GM10266 (cell line): ENCODE measurements around the gene WDR7.
A peak's percentile ranks its signal among the peaks of the same experiment; 100 is the strongest.

Source experiments
- DNase-seq: peaks from one replicate; pipeline ENCODE4 v3.0.0; 2012; ENCODE audit errors: extremely low spot score
- CTCF ChIP-seq: IDR thresholded peaks from 2 replicates; pipeline ENCODE4 v1.5.1; 2012; ENCODE audit warnings: mild to moderate bottlenecking, low read depth; ENCODE audit not compliant: control insufficient read depth, insufficient read depth; ENCODE audit errors: missing control alignments

Gene WDR7

GRCh38 chr18:57015451-57015850, 364.3 kb downstream of the WDR7 start:
- no peak for DNase-seq

GRCh38 chr18:57018845-57019244, 367.7 kb downstream of the WDR7 start:
- no peak for TF ChIP-seq CTCF
- no peak for DNase-seq

More at GRCh38 chr18:57015451-57015850, 364.3 kb downstream of the WDR7 start:
- TF ChIP-seq CTCF = no peak

GRCh38 chr18:57022716-57023115, 371.6 kb downstream of the WDR7 start:
- TF ChIP-seq CTCF = no peak
- DNase-seq = no peak

- peak; percentile 32 for DNase-seq
- no peak for TF ChIP-seq CTCF
Measured at GRCh38 chr18:57023275-57023882, 372.2 kb downstream of the WDR7 start.

- no peak for TF ChIP-seq CTCF
- DNase-seq = no peak
Measured at GRCh38 chr18:57025540-57025939, 374.4 kb downstream of the WDR7 start.

- DNase-seq = no peak
- no peak for TF ChIP-seq CTCF
Measured at GRCh38 chr18:57026316-57026715, 375.2 kb downstream of the WDR7 start.

GRCh38 chr18:57027190-57027708, 376.1 kb downstream of the WDR7 start:
- no peak for DNase-seq
- no peak for TF ChIP-seq CTCF
